OCI-LY3 (cell line): ENCODE measurements around the gene ELF3.

Source experiments
- EZH2phosphoT487 ChIP-seq: fragments of 200-600 bp; shearing (Covaris generic); IDR thresholded peaks from 2 replicates; pipeline ENCODE4 v1.6.1; 2018; ENCODE audit warnings: antibody characterized with exemption, mixed run types, low read depth
- TF ChIP-seq, protein P1 (sequence below): fragments of 200-600, 300-600 bp; sonication (generic); IDR thresholded peaks from 2 replicates; pipeline ENCODE4 v1.5.1; 2014; ENCODE audit warnings: antibody characterized with exemption, low read length, low read depth

- TF ChIP-seq, protein P1, sequence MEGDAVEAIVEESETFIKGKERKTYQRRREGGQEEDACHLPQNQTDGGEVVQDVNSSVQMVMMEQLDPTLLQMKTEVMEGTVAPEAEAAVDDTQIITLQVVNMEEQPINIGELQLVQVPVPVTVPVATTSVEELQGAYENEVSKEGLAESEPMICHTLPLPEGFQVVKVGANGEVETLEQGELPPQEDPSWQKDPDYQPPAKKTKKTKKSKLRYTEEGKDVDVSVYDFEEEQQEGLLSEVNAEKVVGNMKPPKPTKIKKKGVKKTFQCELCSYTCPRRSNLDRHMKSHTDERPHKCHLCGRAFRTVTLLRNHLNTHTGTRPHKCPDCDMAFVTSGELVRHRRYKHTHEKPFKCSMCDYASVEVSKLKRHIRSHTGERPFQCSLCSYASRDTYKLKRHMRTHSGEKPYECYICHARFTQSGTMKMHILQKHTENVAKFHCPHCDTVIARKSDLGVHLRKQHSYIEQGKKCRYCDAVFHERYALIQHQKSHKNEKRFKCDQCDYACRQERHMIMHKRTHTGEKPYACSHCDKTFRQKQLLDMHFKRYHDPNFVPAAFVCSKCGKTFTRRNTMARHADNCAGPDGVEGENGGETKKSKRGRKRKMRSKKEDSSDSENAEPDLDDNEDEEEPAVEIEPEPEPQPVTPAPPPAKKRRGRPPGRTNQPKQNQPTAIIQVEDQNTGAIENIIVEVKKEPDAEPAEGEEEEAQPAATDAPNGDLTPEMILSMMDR: no peak
- no peak for TF ChIP-seq EZH2phosphoT487
These were observed 46.4 kb downstream of the ELF3 start for GRCh38 chr1:202056644-202057334.
